Activated CD4-positive, alpha-beta memory T cell treated with anti-CD3 and anti-CD28 coated beads, Interleukin-2, amount 10 ng/mL, durations not matched to agents 7 days and 5 days (primary cell): ENCODE results near the gene TFPI. TPM values are rescaled to one million over a fixed set of nuclear protein-coding genes. Genes with fewer than 3 reads are reported as not detected.
"Not testable (repeated sequence)": the region's sequence is repeated elsewhere in the genome, so short reads cannot be mapped to it uniquely, and the experiment has no call there.

ENCODE experiments used
- CTCF ChIA-PET: fragments of 350-600 bp; sonication (Branson Sonifier 250); formaldehyde crosslinking; loops from one replicate; lab custom pipeline; 2021; ENCODE audit warnings: antibody characterized with exemption, inconsistent platforms; lab: Charles Lee
- POLR2A ChIA-PET: fragments of 350-600 bp; sonication (Branson Sonifier 250); formaldehyde crosslinking; loops from one replicate; lab custom pipeline; 2021; ENCODE audit warnings: antibody characterized with exemption; lab: Charles Lee
- DNase-seq: peaks from one replicate; pipeline ENCODE4 v3.0.0-alpha.2; 2020
- H3K27ac Mint-ChIP-seq: one replicate; pipeline ENCODE4 v1.8.0; 2021; ENCODE audit warnings: mild to moderate bottlenecking, mixed read lengths
- H3K27me3 Mint-ChIP-seq: one replicate; pipeline ENCODE4 v1.8.0; 2021; ENCODE audit warnings: mixed read lengths
- H3K36me3 Mint-ChIP-seq: one replicate; pipeline ENCODE4 v1.8.0; 2021; ENCODE audit warnings: low read depth, mixed read lengths
- H3K4me1 Mint-ChIP-seq: one replicate; pipeline ENCODE4 v1.8.0; 2021; ENCODE audit warnings: mixed read lengths
- H3K4me3 Mint-ChIP-seq: one replicate; pipeline ENCODE4 v1.8.0; 2021; ENCODE audit warnings: mild to moderate bottlenecking, mixed read lengths
- H3K9me3 Mint-ChIP-seq: one replicate; pipeline ENCODE4 v1.8.0; 2021; ENCODE audit warnings: mixed read lengths
- total RNA-seq, 2 experiments: library from RNA; stranded (reverse); gene quantifications; one replicate each; pipeline ENCODE4 v1.2.3, GENCODE V29; 2021

The TFPI gene
- total RNA-seq, 2 experiments from 2014 or later = not detected

DNA sequence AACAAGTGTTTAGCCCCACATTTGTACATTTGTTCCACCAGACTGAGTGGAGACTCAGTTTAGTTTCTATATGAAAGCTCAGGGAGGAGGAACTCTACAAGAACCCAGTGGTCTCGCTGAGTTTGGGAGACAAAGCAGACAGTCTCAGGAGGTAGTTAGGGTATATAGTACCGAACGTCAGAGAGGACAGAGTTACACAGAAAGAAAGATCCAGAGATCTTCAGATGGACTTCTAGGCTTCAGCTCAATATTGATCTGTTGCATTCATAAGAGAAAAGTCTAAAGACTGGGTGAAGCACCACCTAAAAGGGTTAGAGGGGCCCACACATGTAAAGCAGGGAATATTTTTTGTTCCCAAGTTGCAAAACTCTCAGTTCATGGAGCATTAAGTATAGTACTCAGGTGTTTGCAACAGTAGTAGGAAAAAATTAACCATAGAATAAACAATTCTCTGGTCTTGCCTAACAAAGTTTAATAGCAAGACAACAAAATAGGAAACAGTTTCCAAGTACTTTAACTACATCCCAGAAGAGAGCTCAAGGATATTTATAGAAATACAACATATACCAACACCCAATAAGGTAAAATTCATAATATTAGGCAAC lies 4.2 kb downstream of the TFPI start:
- CTCF ChIA-PET = no interaction called here
- peaks cover 7% of the 10 kb centered on the region for H3K27me3 Mint-ChIP-seq
- peaks cover 4% of the 10 kb centered on the region for H3K4me1 Mint-ChIP-seq

GRCh38 chr2:187549193-187549592 lies 5.0 kb downstream of the TFPI start:
- H3K27me3 Mint-ChIP-seq = peaks cover 6% of the 10 kb centered on the region
- ChIA-PET POLR2A (no interaction called here), CTCF (interaction anchor here (1.8 kb wide), 1 partner anchor 31 kb away, joined by 3 read pairs; no protein-coding TSS in a partner anchor)
- H3K36me3 Mint-ChIP-seq = no peaks in the 10 kb centered on the region
- H3K9me3 Mint-ChIP-seq = no peaks in the 10 kb centered on the region
- H3K27ac Mint-ChIP-seq = no peak overlapping the region
- no peak for DNase-seq
- peaks cover 4% of the 10 kb centered on the region for H3K4me1 Mint-ChIP-seq
- no peak overlapping the region for H3K4me3 Mint-ChIP-seq

More for the DNA sequence above, 4.2 kb downstream of the TFPI start:
- Mint-ChIP-seq H3K9me3 (no peaks in the 10 kb centered on the region), H3K4me3 (no peak overlapping the region), H3K36me3 (no peaks in the 10 kb centered on the region), H3K27ac (no peak overlapping the region)
- no peak for DNase-seq
- POLR2A ChIA-PET = no interaction called here

DNA sequence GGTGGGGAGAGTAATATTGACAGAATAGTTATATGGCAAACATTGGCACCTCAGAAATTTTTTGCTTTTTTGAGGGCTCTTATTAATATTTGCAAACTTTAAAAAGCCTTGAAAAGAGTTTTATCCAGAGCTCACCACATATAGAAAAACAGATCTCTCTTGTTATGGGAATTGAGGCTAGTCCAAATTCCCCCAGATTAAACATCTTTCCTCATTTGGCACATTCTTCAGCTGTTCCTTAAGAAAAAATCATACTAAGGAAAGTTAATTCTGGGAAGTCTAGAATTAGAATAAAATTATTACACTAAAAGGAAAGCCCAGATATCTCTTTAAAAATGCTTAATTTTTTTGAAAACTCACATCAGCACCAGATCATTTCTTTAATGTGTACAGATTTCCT lies 5.6 kb downstream of the TFPI start:
- Mint-ChIP-seq H3K4me3 (no peak overlapping the region), H3K27me3 (peaks cover 3% of the 10 kb centered on the region), H3K4me1 (peaks cover 2% of the 10 kb centered on the region), H3K27ac (no peak overlapping the region), H3K9me3 (no peaks in the 10 kb centered on the region), H3K36me3 (no peaks in the 10 kb centered on the region)
- POLR2A ChIA-PET = no interaction called here
- DNase-seq = no peak
- CTCF ChIA-PET = interaction anchor here (1.8 kb wide), 1 partner anchor 32 kb away, joined by 3 read pairs; no protein-coding TSS in a partner anchor

GRCh38 chr2:187547353-187547979 lies 6.8 kb downstream of the TFPI start:
- ChIA-PET CTCF (no interaction called here), POLR2A (no interaction called here)
- no peak for DNase-seq
- Mint-ChIP-seq H3K27ac (no peak overlapping the region), H3K4me3 (no peak overlapping the region), H3K9me3 (no peaks in the 10 kb centered on the region), H3K27me3 (peaks cover 3% of the 10 kb centered on the region), H3K36me3 (no peaks in the 10 kb centered on the region), H3K4me1 (no peaks in the 10 kb centered on the region)

DNA sequence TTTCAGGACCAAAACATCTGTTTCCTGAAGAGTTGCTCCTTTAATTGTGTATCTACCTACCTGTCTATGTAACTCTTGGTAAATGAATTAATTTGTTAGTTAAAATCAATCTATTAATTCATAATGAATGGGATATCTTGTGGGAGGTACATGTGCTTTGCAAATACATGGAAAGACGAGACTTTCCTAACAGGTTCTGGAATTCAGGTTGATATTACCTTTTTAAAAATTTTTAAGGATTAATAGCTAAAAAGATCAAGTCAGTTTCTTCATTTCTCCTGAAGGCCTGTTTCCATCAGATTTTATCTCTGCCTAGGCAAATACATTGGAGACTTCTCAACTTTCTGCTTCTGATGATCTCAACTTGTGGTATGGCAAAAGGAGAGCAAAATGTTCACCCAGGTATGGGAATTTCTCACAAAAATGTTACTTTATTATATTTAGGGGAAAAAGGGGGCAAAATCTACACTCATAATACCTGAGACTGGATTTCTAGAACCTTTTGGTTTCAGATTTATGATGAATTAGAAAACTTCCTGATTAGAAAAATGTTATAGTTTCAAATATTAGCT lies 7.4 kb downstream of the TFPI start:
- DNase-seq = no peak
- CTCF ChIA-PET = no interaction called here
- H3K4me1 Mint-ChIP-seq = no peaks in the 10 kb centered on the region
- H3K27me3 Mint-ChIP-seq = peaks cover 3% of the 10 kb centered on the region
- H3K4me3 Mint-ChIP-seq = no peak overlapping the region
- POLR2A ChIA-PET = no interaction called here
- no peaks in the 10 kb centered on the region for H3K9me3 Mint-ChIP-seq
- no peaks in the 10 kb centered on the region for H3K36me3 Mint-ChIP-seq
- H3K27ac Mint-ChIP-seq = no peak overlapping the region

- no peak for DNase-seq
- no peaks in the 10 kb centered on the region for H3K9me3 Mint-ChIP-seq
- H3K4me3 Mint-ChIP-seq = no peak overlapping the region
- CTCF ChIA-PET = no interaction called here
- POLR2A ChIA-PET = no interaction called here
- H3K27me3 Mint-ChIP-seq = peaks cover 1% of the 10 kb centered on the region
- H3K27ac Mint-ChIP-seq = no peak overlapping the region
- no peaks in the 10 kb centered on the region for H3K36me3 Mint-ChIP-seq
- H3K4me1 Mint-ChIP-seq = no peaks in the 10 kb centered on the region
Observed at GRCh38 chr2:187545238-187545751, 8.9 kb downstream of the TFPI start.

GRCh38 chr2:187544371-187545080 lies 9.7 kb downstream of the TFPI start:
- no peak overlapping the region for H3K4me3 Mint-ChIP-seq
- H3K36me3 Mint-ChIP-seq = no peaks in the 10 kb centered on the region
- peaks cover 1% of the 10 kb centered on the region for H3K27me3 Mint-ChIP-seq
- no peaks in the 10 kb centered on the region for H3K4me1 Mint-ChIP-seq
- ChIA-PET CTCF (no interaction called here), POLR2A (no interaction called here)
- no peaks in the 10 kb centered on the region for H3K9me3 Mint-ChIP-seq
- no peak overlapping the region for H3K27ac Mint-ChIP-seq
- DNase-seq = no peak

GRCh38 chr2:187543488-187543887 lies 10.7 kb downstream of the TFPI start:
- Mint-ChIP-seq H3K9me3 (no peaks in the 10 kb centered on the region), H3K27me3 (peaks cover 1% of the 10 kb centered on the region), H3K36me3 (no peaks in the 10 kb centered on the region), H3K27ac (no peak overlapping the region), H3K4me1 (no peaks in the 10 kb centered on the region), H3K4me3 (no peak overlapping the region)
- no peak for DNase-seq
- POLR2A ChIA-PET = no interaction called here
- CTCF ChIA-PET = no interaction called here

DNA sequence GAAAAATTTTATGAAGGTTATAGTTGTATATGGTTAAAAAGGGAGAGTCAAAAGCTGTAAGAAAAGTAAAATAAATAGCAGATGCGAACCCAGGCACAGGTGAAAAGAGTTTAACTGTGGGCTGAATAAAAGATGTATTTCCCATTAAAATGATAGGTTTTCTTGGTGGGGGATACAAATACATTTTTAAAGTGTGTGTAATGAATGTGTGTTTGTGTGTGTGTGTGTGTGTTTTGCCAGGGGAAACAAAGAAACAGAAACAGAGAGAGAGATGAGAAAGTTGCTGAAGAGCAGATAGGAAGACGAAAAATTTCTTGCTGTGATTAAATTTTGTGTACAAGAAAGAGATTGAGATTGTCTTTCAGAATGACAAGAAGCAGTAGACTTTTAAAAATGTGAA lies 12.1 kb downstream of the TFPI start:
- no peaks in the 10 kb centered on the region for H3K4me1 Mint-ChIP-seq

GRCh38 chr2:187541086-187542085 lies 12.8 kb downstream of the TFPI start:
- Mint-ChIP-seq H3K36me3 (no peaks in the 10 kb centered on the region), H3K4me3 (no peak overlapping the region), H3K27ac (no peak overlapping the region), H3K9me3 (no peaks in the 10 kb centered on the region), H3K4me1 (no peaks in the 10 kb centered on the region), H3K27me3 (no peaks in the 10 kb centered on the region)
- DNase-seq = no peak
- ChIA-PET CTCF (no interaction called here), POLR2A (no interaction called here)

More for the DNA sequence above, 12.1 kb downstream of the TFPI start:
- no peaks in the 10 kb centered on the region for H3K36me3 Mint-ChIP-seq
- no peak overlapping the region for H3K27ac Mint-ChIP-seq
- no peaks in the 10 kb centered on the region for H3K9me3 Mint-ChIP-seq
- ChIA-PET POLR2A (no interaction called here), CTCF (no interaction called here)
- no peak for DNase-seq
- no peak overlapping the region for H3K4me3 Mint-ChIP-seq
- H3K27me3 Mint-ChIP-seq = no peaks in the 10 kb centered on the region

DNA sequence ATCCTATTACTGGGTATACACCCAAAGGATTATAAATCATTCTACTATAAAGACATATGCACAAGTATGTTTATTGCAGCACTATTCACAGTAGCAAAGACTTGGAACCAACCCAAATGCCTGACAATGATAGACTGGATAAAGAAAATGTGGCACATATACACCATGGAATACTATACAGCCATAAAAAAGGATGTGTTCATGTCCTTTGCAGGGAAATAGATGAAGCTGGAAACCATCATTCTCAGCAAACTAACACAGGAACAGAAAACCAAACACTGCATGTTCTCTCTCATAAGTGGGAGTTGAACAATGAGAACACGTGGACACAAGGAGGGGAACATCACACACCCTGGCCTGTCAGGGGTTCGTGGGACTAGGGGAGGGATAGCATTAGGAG lies 16.0 kb downstream of the TFPI start:
- CTCF ChIA-PET, H3K27ac Mint-ChIP-seq, H3K27me3 Mint-ChIP-seq, H3K4me1 Mint-ChIP-seq, POLR2A ChIA-PET, H3K4me3 Mint-ChIP-seq, H3K36me3 Mint-ChIP-seq, H3K9me3 Mint-ChIP-seq, DNase-seq: not testable (repeated sequence)

- H3K27ac Mint-ChIP-seq, H3K4me1 Mint-ChIP-seq, H3K4me3 Mint-ChIP-seq, H3K9me3 Mint-ChIP-seq, POLR2A ChIA-PET, CTCF ChIA-PET, DNase-seq, H3K36me3 Mint-ChIP-seq, H3K27me3 Mint-ChIP-seq: not testable (repeated sequence)
Observed at GRCh38 chr2:187535381-187535780, 18.9 kb downstream of the TFPI start.
